Activated naive CD4-positive, alpha-beta T cell treated with anti-CD3 and anti-CD28 coated beads, Interleukin-2, amount 50 U/mL, for 72 hours (primary cell): ENCODE measurements around the gene SOS2. TPM values are rescaled to one million over a fixed set of nuclear protein-coding genes. Genes with fewer than 3 reads are reported as not detected.
"Not testable (repeated sequence)": the region's sequence is repeated elsewhere in the genome, so short reads cannot be mapped to it uniquely, and the experiment has no call there.

ENCODE experiments used
- ATAC-seq, 2 donors: fragments of 150-1000 bp; cut with Tn5 transposase; 2 replicates each; pipeline ENCODE4 v1.10.0; 2021; ENCODE audit warnings: mild to moderate bottlenecking in 2 of 2, moderate library complexity in 2 of 2
- DNase-seq, 2 donors: peaks; one replicate each; pipeline ENCODE4 v3.0.0; 2021 to 2022; ENCODE audit warnings: low spot score in 2 of 2
- H3K27ac Mint-ChIP-seq, 2 donors: one replicate each; pipeline ENCODE4 v1.8.0; 2022; ENCODE audit warnings: mild to moderate bottlenecking in 2 of 2, mixed read lengths in 2 of 2
- H3K36me3 Mint-ChIP-seq, 2 donors: one replicate each; pipeline ENCODE4 v1.8.0; 2022; ENCODE audit warnings: mixed read lengths in 2 of 2
- H3K9me3 Mint-ChIP-seq, 2 donors: one replicate each; pipeline ENCODE4 v1.8.0; 2022; ENCODE audit warnings: mixed read lengths in 2 of 2
- total RNA-seq, 2 donors: library from RNA; stranded (reverse); gene quantifications; one replicate each; pipeline ENCODE4 v1.2.3, GENCODE V29; 2022

SOS2 gene
- total RNA-seq, 2 donors from 2014 or later: 22.5 to 33.1 TPM

DNA sequence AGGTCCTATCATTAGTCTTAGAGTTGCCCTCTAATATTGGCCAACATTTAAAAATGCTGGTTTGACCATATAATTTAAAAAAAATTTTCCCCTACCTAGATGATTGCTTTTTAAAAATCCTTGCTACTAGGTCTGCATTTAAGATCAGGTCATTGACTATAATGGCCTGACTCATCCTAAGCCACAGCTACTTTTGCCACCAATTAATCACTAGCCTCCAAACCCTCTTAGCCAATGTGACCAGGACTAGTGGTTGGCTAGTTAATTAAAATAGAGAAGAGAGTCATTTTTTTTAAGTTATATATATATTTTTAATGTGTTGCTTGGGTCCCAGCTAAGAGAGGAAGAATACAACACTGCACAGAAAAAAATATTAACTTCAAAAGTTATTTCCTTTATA is 57.5 kb downstream of the SOS2 start:
- Mint-ChIP-seq H3K27ac (no peak overlapping the region), H3K36me3 (no peaks in the 10 kb centered on the region), H3K9me3 (no peaks in the 10 kb centered on the region)
- DNase-seq: no peak
- ATAC-seq: no peak

DNA sequence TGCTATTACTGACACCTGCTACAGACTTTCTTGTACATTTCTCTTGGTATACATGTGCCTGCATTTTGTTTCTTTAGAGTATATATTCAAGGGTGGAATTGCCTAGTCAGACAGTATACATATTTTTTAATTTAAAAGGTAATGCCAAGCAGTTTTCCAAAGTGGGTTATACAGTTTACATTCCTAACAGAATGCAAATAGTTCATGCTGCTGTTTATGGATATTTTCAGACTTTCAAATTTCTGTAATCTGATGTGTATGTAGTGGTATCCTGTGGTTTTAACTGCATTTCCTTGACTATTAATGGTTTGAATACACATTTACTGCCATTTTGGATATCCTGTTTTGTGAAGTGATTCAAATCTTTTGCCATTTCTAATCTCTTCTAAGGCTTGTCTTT is 59.5 kb downstream of the SOS2 start:
- H3K9me3 Mint-ChIP-seq: no peaks in the 10 kb centered on the region
- H3K27ac Mint-ChIP-seq: no peak overlapping the region
- ATAC-seq: no peak

DNA sequence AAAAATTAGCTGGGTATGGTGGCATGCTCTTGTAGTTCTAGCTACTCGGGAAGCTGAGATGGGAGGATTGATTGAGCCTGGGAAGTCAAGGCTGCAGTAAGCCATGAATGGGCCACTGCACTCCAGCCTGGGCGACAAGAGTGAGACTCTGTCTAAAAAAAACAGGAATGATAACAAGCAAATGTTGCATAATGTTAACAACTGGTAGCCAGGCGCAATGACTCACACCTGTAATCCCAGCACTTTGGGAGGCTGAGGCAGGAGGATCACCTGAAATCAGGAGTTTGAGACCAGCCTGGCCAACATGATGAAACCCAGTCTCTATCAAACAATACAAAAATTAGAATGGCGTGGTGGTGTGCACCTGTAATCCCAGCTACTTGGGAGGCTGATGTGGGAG is 64.0 kb downstream of the SOS2 start:
- H3K9me3 Mint-ChIP-seq, H3K27ac Mint-ChIP-seq, DNase-seq, H3K36me3 Mint-ChIP-seq, ATAC-seq: not testable (repeated sequence)

More for the DNA sequence above, 59.5 kb downstream of the SOS2 start:
- no peak for DNase-seq
- H3K36me3 Mint-ChIP-seq: no peaks in the 10 kb centered on the region

DNA sequence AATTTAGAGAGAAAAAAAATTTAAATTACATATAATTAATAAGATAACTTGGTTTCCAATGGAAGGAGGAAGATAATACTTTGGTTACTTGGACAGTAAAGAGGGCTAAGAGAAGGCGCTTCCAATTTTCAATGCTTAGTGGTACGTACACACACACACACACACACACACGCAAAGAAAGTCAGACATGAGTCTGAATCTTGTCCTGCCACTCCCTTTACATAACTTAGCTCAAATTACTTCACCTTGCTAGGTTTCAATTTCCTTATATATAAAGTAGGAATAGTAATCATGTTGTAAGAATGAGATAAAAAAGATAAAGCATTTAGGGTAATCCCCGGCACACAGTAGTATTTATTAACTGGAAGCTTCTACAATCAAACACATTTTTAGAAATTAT is 75.3 kb downstream of the SOS2 start:
- Mint-ChIP-seq H3K9me3 (no peaks in the 10 kb centered on the region), H3K36me3 (no peaks in the 10 kb centered on the region), H3K27ac (peak overlapping the region in 1 of 2 donors; percentile 20)
- DNase-seq (no peak), ATAC-seq (no peak)

DNA sequence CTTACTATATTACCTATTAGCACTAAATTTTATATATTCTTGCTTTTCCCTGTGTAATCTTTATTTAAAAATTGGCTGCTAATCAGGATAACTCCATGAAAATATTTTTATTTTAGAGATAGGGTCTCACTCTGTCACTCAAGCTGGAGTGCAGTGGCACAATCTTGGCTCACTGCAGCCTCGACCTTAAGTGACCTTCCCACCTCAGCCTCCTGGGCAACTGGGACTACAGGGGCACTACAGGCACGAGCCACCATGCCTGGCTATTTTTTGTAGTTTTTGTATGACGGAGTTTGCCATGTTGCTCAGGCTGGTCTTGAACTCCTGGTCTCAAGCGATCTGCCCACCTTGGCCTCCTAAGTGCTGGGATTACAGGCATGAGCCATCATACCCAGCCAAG is 82.6 kb downstream of the SOS2 start:
- DNase-seq (no peak), ATAC-seq (no peak)
- no peaks in the 10 kb centered on the region for H3K9me3 Mint-ChIP-seq
- no peaks in the 10 kb centered on the region for H3K36me3 Mint-ChIP-seq
- H3K27ac Mint-ChIP-seq: no peak overlapping the region

DNA sequence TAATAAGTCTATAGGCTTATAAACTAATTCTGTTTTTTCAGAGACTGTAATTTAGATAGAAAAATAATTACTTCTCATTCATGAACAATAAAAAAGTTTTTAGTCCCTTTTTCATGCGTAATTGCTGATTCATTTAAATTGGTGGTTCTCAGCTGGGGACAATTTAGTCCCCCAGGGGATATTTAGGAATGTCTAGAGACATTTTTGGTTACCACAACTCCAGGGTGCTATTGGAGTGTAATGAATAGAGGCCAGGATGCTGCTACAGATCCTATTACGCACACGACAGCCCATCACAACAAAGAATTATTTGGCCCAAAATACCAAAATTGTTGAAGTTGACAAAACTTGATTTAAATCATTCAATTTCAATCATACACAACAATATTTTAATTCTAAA is 92.2 kb downstream of the SOS2 start:
- DNase-seq: no peak
- no peaks in the 10 kb centered on the region for H3K9me3 Mint-ChIP-seq
- H3K36me3 Mint-ChIP-seq: no peaks in the 10 kb centered on the region
- ATAC-seq: no peak
- H3K27ac Mint-ChIP-seq: no peak overlapping the region

DNA sequence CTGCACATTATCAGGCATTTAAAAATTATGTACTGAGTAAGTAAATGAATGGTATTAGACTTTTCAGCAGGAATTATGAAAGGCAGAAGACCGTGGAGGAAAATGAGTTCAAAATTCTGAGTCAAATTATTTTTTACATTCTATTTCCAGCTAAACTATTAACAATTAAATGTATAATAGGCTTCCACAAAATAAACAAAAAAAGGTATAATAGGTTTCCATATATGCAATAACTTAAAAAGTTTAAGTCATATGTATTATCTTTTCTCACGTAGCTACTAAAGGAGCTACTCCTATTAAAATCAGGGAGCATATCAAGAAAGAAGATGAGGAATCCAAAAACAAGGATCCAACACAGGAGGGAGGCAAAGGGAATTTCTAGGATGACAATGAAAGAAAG is 103.6 kb downstream of the SOS2 start:
- no peak for ATAC-seq
- H3K9me3 Mint-ChIP-seq: no peaks in the 10 kb centered on the region
- H3K36me3 Mint-ChIP-seq: peaks cover 14 to 17% of the 10 kb centered on the region in 2 donors

DNA sequence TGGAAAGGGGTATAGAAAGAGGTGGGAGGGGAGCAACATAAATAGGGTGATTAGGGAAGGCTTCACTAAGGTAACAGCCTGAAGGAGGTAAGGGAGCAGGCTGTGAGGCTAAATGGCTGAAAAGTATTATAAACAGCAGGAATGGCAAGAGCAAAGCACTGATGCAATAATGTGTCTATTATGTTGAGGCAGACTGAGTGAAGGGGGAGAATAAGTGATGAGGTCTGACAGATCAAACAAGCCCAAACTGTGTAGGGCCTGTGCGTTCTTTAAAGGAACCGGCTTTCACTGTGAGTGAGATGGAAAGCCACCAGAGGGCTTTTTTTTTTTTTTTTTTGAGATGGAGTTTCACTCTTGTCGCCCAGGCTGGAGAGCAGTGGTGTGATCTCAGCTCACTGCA is 108.3 kb downstream of the SOS2 start:
- ATAC-seq (peak in 1 of 2 donors; percentile 66), DNase-seq (no peak)
- no peak overlapping the region for H3K27ac Mint-ChIP-seq
- H3K9me3 Mint-ChIP-seq: no peaks in the 10 kb centered on the region
- peaks cover 6 to 12% of the 10 kb centered on the region in 2 donors for H3K36me3 Mint-ChIP-seq

More for the DNA sequence above, 103.6 kb downstream of the SOS2 start:
- no peak for DNase-seq
- no peak overlapping the region for H3K27ac Mint-ChIP-seq

DNA sequence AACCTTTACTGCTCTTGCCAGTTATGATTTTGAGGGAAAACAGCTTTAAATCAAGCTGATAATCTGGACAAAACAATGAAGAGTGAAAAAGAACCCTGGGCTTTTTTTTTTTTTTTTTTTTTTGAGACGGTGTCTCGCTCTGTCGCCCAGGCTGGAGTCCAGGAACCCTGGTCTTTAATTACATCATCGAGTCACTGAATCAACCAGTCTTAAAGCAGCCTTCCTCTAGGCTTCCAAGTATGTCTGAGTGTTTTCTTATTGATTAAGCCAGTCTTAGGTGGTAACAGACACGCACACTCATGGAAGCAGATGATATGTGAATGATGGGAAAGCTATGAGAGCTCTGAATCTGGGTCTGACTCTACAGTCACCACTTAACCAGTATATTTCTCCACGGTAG is 109.1 kb downstream of the SOS2 start:
- no peaks in the 10 kb centered on the region for H3K9me3 Mint-ChIP-seq
- DNase-seq: no peak
- peaks cover 6 to 12% of the 10 kb centered on the region in 2 donors for H3K36me3 Mint-ChIP-seq
- ATAC-seq: no peak
- no peak overlapping the region for H3K27ac Mint-ChIP-seq

DNA sequence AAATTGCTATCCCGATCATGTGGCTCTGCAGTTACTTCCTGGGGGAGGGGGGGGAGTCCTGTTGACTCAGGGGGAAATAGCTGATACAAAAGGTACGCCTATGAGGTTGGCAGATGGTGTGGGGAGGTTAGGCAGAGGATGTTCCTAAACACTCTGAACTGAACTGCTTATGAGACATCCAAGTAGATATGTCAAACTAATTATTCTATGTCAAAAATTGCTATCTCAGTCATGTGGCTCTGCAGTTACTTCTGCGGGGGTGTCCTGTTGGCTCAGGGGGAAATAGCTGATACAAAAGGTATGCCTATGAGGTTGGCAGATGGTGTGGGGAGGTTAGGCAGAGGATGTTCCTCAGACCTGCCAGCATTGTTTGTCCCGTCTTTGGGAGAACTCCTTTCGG is 109.9 kb downstream of the SOS2 start:
- Mint-ChIP-seq H3K27ac (peak overlapping the region in 1 of 2 donors; percentile 39), H3K36me3 (peaks cover 11 to 14% of the 10 kb centered on the region in 2 donors), H3K9me3 (no peaks in the 10 kb centered on the region)
- ATAC-seq: no peak
- DNase-seq: no peak

DNA sequence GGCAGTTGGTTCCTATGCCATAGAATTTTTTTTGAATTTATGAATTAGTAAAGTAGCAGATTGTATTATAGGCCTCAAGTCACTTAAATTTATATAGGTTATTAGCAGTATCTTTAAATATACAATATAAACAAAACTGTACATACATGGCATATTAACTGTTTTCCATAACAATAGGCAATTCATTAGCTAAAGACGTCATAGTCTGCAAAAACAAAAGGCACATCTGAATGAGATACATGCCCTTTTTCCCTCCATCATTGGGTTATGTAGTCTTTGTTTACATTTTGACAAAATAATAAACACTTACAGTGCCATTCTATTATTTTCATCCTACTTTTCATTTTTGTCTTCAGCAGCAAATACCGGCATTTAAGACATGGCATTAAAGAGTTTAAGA is 113.9 kb downstream of the SOS2 start:
- DNase-seq (no peak), ATAC-seq (no peak)
- Mint-ChIP-seq H3K27ac (no peak overlapping the region), H3K9me3 (no peaks in the 10 kb centered on the region), H3K36me3 (peaks cover 13 to 19% of the 10 kb centered on the region in 2 donors)

DNA sequence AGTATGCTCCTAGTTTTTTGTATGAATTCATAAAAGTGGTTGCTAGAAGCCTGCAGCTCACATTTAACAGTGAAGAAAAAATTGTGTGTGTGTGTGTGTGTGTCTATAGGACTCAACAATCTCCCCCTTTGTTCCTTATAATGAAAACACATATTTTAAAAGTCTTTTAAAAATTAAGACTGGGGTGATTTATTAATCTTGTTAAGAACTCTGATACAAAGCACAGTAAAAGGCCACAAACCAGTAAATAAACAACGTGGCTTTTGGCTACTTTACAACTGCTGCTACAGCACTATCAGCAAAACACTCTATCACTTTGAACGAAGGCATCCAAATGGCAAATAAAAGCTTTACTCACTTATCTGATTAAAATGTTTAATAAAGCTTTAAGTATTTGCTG is 114.4 kb downstream of the SOS2 start:
- Mint-ChIP-seq H3K9me3 (no peaks in the 10 kb centered on the region), H3K27ac (peak overlapping the region; percentile 95 to 98), H3K36me3 (peaks cover 13 to 19% of the 10 kb centered on the region in 2 donors)
- no peak for DNase-seq
- ATAC-seq: no peak

DNA sequence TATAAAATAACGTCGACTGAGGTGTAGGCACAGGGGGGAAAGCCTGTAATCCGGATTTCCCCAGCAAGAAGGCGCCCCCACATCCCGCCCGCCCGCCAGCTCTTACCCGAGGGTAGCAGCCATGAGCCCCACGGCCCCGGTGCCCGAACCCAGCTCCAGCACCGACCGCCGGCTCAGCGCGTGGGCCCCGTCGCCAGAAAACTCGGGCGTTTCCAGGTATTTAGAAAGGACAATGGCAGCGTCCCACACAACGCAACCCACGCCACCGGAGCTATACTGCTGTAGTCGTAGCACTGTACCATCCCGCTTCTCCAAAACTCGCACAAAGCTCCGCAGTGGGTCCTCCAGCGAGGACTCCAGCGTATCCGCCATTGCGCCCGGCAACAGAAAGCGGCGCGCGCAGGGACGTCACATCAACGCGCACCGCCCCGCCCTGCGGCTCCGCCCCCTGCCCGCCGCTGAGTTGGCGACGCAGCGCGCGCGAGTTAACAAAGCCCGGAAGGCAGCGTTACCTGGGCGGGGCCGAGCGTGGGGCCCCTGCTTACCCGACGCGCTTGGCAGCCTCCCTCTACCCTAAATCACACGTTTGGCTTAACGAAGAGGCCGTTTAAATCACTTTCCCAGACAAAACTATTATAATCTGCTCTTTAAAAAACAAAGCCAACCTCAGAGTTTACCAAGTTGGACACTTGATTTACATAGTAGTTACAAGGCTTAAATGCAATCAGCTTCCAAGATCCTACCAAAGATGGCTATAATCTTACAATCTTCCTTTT is 115.0 kb downstream of the SOS2 start, which contains the start of gene VCPKMT:
TSS of gene VCPKMT (minus strand) at position 392 of the 776 bp plus-strand sequence. CDS start at position 372, 20 bp downstream.
- Mint-ChIP-seq H3K27ac (peak within 1 kb of the TSS; percentile 95 to 98), H3K36me3 (peaks cover 13 to 24% of the 10 kb centered on the region in 2 donors), H3K9me3 (no peaks in the 10 kb centered on the region)
- peak; percentile 94 to 98 for DNase-seq
- ATAC-seq: peak; percentile 100

DNA sequence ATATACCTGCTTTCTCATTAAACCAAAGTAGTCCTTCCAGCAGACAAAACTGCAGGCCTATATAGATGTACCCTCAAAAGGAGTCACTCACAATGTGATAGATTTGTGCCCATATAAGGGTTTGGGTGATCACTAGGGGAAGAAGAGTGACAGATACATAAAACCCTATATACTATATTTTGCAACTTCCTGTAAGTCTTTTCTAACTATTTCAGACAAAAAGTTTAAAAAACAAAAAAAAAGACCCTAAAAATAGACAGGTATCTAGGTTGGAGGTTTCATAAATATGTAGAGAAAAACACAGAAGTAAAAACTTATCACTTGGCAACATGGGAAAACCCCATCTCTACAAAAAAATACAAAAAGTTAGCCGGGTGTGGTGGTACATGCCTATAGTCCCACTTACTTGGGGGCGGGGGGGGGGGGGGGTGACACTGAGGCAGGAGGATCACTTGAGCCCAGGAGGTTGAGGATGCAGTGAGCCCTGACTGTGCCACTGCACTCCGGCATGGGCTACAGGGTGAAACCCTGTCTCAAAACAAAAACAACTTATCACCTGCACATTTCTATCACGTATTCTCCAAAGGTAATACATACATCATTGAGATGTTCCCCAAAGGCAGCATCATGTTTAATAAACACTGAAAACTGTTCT is 117.9 kb downstream of the SOS2 start:
- Mint-ChIP-seq H3K9me3 (no peaks in the 10 kb centered on the region), H3K27ac (no peak overlapping the region), H3K36me3 (peaks cover 13 to 36% of the 10 kb centered on the region in 2 donors)
- ATAC-seq: no peak
- DNase-seq: no peak

DNA sequence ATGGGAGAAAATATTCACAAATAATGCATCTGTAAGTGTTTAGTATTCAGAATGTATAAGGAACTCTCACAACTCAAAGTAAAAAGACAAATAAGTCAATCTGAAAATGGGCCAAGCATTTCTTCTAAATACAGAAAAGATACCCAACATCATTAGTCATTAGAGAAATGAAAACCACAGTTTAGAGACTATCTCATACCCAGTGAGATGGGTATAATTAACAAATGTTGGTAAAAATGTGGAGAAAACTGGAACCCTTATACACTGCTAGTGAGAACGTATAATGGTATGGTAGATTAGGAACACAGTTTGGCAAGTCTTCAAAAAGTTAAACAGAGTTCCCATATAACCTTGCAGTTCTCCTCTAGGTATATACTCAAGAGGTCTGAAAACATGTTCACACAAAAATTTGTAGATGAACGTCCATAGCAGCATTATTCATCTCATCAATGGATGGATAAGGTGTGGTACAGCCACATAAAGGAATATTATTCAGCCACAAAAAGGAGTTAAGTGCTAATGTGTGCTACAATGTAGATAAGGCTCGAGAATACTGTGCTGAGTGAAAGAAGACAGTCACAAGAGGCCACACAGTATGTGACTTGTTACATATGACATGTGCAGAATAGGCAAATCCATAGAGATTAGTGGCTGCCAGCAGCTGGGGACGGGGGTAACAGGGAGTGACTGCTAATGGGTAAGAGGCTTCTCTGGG is 120.9 kb downstream of the SOS2 start:
- DNase-seq: no peak
- no peaks in the 10 kb centered on the region for H3K9me3 Mint-ChIP-seq
- peak overlapping the region; percentile 21 to 65 for H3K27ac Mint-ChIP-seq
- H3K36me3 Mint-ChIP-seq: peaks cover 2 to 21% of the 10 kb centered on the region in 2 donors
- peak; percentile 18 to 70 for ATAC-seq

DNA sequence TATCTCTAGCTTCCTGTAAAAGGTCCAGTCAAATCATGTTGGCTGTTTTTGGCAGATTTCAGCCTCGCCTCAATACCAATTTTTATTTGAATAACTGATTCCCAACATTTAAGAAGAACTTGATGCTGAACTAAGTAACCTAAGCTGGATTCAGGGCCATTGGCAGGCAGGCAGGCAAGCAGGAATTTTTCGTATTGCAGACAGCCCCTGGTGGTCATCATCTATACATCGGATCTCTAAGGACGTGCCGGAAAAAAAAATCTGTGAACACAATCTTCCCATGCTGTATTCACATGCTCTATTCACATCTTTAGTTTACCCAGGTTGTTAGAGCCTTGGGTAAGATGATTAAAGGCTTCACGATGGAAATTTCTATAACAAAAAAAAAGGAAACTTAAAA is 122.0 kb downstream of the SOS2 start:
- peaks cover 0 to 18% of the 10 kb centered on the region in 2 donors for H3K36me3 Mint-ChIP-seq
- H3K9me3 Mint-ChIP-seq: no peaks in the 10 kb centered on the region
- H3K27ac Mint-ChIP-seq: no peak overlapping the region
- no peak for ATAC-seq
- DNase-seq: no peak

DNA sequence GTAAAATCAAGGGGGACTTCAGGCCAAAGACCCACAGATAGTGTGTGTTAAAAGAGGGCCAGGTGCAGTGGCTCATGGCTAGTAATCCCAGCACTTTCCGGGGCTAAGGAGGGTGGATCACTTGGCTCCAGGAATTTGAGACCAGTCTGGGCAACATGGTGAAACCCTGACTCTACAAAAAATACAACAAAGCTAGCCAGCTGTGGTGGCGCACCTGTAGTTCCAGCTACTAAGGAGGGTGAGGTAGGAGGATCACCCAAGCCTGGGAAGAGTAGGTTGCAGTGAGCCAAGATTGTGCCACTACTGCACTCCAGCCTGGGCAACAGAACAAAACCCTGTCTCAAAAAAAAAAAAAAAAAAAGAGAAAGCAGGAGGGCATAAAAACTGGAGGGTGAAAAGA is 123.5 kb downstream of the SOS2 start:
- ATAC-seq (no peak), DNase-seq (no peak)
- H3K9me3 Mint-ChIP-seq: no peaks in the 10 kb centered on the region
- peak overlapping the region in 1 of 2 donors; percentile 29 for H3K27ac Mint-ChIP-seq
- H3K36me3 Mint-ChIP-seq: peaks cover 8 to 26% of the 10 kb centered on the region in 2 donors
